ENCODE results near the gene LRRN4CL. TPM values are rescaled to one million over a fixed set of nuclear protein-coding genes. Genes with fewer than 3 reads are reported as not detected.

LRRN4CL gene
- total and polyA plus RNA-seq, 9 of the 15 experiments (the other 6 are each of a cell fraction or from before 2014, with no cell fraction given) = 0.03 to 0.11 (median 0.05) TPM; not detected in 4

DNA sequence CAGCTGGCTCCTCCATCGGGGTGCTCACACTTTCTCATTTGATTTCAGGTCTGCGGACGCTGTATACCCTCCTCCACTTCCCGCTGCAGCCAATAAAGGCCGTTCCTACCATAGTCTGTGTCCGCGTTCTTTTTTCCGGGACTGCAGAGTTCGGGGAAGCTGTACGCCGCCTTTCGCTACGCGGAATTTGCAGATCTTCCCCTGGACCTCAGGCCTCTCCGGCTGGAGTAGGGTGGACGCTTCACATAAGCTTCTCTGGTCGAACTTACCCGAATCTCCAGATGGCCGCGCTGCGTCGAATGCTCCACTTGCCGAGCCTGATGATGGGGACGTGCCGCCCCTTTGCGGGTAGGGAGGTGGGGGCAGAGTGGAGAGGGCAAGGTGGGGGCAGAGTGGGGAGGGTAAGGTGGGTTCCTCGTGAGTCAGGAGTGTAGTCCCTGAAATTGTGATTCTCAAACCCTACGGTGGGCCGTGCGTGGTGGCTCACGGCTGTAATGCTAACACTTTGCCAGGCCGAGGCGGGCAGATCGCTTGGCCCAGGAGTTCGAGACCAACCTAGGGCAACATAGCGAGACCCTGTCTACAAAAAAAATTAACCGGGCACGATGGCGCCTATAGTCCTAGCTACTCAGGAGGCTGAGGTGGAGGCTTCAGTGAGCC is 23.6 kb downstream of the LRRN4CL start (continued):
- TF ChIP-seq, protein P1, sequence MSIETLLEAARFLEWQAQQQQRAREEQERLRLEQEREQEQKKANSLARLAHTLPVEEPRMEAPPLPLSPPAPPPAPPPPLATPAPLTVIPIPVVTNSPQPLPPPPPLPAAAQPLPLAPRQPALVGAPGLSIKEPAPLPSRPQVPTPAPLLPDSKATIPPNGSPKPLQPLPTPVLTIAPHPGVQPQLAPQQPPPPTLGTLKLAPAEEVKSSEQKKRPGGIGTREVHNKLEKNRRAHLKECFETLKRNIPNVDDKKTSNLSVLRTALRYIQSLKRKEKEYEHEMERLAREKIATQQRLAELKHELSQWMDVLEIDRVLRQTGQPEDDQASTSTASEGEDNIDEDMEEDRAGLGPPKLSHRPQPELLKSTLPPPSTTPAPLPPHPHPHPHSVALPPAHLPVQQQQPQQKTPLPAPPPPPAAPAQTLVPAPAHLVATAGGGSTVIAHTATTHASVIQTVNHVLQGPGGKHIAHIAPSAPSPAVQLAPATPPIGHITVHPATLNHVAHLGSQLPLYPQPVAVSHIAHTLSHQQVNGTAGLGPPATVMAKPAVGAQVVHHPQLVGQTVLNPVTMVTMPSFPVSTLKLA (conservative IDR thresholded peaks at IDR 0.05) = peak in 1 of 2 experiments; percentile 9; a peak in 1 of 4 replicates
- TF ChIP-seq, protein P2, sequence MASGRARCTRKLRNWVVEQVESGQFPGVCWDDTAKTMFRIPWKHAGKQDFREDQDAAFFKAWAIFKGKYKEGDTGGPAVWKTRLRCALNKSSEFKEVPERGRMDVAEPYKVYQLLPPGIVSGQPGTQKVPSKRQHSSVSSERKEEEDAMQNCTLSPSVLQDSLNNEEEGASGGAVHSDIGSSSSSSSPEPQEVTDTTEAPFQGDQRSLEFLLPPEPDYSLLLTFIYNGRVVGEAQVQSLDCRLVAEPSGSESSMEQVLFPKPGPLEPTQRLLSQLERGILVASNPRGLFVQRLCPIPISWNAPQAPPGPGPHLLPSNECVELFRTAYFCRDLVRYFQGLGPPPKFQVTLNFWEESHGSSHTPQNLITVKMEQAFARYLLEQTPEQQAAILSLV (tag; IDR thresholded peaks at IDR 0.05) = no peak
- TF ChIP-seq POLR2AphosphoS2 (IDR thresholded peaks at IDR 0.05; ENCODE audit: low read length) (peak; percentile 59; the same call in 1 of the 2 replicates), HDAC3 (IDR thresholded peaks at IDR 0.05; ENCODE audit: borderline replicate concordance, partially characterized antibody) (no peak), GTF2F1 (IDR thresholded peaks at IDR 0.05; ENCODE audit: low read depth, low read length) (no peak), RBM39 (optimal IDR thresholded peaks at IDR 0.05; ENCODE audit: low read depth, low read length) (peak; percentile 96), CHD1 (IDR thresholded peaks at IDR 0.05; ENCODE audit: low read length) (peak; percentile 64), JUN (IDR thresholded peaks at IDR 0.05; ENCODE audit: borderline replicate concordance, low read depth, low read length) (no peak), JUN (CRISPR knock-in tag; IDR thresholded peaks at IDR 0.05; ENCODE audit: borderline replicate concordance) (peak; percentile 25; the same call in 1 of the 2 replicates), ZNF79 (CRISPR knock-in tag; IDR thresholded peaks at IDR 0.05; ENCODE audit: low read depth) (no peak), FIP1L1 (IDR thresholded peaks at IDR 0.05; ENCODE audit: low read depth, low read length, poor library complexity, severe bottlenecking) (no peak), CSDE1 (IDR thresholded peaks at IDR 0.05) (no peak)
- TF ChIP-seq, protein P3, sequence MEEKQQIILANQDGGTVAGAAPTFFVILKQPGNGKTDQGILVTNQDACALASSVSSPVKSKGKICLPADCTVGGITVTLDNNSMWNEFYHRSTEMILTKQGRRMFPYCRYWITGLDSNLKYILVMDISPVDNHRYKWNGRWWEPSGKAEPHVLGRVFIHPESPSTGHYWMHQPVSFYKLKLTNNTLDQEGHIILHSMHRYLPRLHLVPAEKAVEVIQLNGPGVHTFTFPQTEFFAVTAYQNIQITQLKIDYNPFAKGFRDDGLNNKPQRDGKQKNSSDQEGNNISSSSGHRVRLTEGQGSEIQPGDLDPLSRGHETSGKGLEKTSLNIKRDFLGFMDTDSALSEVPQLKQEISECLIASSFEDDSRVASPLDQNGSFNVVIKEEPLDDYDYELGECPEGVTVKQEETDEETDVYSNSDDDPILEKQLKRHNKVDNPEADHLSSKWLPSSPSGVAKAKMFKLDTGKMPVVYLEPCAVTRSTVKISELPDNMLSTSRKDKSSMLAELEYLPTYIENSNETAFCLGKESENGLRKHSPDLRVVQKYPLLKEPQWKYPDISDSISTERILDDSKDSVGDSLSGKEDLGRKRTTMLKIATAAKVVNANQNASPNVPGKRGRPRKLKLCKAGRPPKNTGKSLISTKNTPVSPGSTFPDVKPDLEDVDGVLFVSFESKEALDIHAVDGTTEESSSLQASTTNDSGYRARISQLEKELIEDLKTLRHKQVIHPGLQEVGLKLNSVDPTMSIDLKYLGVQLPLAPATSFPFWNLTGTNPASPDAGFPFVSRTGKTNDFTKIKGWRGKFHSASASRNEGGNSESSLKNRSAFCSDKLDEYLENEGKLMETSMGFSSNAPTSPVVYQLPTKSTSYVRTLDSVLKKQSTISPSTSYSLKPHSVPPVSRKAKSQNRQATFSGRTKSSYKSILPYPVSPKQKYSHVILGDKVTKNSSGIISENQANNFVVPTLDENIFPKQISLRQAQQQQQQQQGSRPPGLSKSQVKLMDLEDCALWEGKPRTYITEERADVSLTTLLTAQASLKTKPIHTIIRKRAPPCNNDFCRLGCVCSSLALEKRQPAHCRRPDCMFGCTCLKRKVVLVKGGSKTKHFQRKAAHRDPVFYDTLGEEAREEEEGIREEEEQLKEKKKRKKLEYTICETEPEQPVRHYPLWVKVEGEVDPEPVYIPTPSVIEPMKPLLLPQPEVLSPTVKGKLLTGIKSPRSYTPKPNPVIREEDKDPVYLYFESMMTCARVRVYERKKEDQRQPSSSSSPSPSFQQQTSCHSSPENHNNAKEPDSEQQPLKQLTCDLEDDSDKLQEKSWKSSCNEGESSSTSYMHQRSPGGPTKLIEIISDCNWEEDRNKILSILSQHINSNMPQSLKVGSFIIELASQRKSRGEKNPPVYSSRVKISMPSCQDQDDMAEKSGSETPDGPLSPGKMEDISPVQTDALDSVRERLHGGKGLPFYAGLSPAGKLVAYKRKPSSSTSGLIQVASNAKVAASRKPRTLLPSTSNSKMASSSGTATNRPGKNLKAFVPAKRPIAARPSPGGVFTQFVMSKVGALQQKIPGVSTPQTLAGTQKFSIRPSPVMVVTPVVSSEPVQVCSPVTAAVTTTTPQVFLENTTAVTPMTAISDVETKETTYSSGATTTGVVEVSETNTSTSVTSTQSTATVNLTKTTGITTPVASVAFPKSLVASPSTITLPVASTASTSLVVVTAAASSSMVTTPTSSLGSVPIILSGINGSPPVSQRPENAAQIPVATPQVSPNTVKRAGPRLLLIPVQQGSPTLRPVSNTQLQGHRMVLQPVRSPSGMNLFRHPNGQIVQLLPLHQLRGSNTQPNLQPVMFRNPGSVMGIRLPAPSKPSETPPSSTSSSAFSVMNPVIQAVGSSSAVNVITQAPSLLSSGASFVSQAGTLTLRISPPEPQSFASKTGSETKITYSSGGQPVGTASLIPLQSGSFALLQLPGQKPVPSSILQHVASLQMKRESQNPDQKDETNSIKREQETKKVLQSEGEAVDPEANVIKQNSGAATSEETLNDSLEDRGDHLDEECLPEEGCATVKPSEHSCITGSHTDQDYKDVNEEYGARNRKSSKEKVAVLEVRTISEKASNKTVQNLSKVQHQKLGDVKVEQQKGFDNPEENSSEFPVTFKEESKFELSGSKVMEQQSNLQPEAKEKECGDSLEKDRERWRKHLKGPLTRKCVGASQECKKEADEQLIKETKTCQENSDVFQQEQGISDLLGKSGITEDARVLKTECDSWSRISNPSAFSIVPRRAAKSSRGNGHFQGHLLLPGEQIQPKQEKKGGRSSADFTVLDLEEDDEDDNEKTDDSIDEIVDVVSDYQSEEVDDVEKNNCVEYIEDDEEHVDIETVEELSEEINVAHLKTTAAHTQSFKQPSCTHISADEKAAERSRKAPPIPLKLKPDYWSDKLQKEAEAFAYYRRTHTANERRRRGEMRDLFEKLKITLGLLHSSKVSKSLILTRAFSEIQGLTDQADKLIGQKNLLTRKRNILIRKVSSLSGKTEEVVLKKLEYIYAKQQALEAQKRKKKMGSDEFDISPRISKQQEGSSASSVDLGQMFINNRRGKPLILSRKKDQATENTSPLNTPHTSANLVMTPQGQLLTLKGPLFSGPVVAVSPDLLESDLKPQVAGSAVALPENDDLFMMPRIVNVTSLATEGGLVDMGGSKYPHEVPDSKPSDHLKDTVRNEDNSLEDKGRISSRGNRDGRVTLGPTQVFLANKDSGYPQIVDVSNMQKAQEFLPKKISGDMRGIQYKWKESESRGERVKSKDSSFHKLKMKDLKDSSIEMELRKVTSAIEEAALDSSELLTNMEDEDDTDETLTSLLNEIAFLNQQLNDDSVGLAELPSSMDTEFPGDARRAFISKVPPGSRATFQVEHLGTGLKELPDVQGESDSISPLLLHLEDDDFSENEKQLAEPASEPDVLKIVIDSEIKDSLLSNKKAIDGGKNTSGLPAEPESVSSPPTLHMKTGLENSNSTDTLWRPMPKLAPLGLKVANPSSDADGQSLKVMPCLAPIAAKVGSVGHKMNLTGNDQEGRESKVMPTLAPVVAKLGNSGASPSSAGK (IDR thresholded peaks at IDR 0.05) = peak; percentile 53

Data from K562 (cell line).